GM19463 (cell line): ENCODE results near the gene FAM90A26.
"Not testable (repeated sequence)": the region's sequence is repeated elsewhere in the genome, so short reads cannot be mapped to it uniquely, and the experiment has no call there.

Experiments used
- ATAC-seq: cut with Tn5 transposase; IDR thresholded peaks from one replicate; pipeline ENCODE4 v1.9.1; 2021; ENCODE audit warnings: mild to moderate bottlenecking, moderate library complexity; ENCODE audit not compliant: unreplicated experiment

Gene FAM90A26

DNA sequence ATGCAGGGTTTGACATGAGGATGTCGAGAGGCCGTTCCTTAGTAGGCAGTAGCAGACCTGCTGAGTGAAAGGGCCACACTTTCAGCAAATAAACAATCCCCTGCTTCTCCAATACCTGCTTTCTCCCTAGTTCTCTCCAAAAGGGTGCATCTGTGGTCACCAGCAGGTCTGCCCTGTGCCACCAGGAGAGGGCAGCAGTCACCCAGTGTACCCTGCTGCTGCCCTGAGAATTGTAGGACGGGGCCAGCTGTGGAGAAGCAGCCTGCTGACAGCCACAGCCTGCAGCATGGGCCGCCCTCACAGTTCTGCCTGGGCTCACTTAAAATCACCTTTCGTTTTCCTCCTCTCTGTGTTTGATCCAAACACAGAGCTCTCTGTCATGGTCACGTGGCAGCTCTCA lies 11.8 kb upstream of the FAM90A26 start:
- ATAC-seq = not testable (repeated sequence)

DNA sequence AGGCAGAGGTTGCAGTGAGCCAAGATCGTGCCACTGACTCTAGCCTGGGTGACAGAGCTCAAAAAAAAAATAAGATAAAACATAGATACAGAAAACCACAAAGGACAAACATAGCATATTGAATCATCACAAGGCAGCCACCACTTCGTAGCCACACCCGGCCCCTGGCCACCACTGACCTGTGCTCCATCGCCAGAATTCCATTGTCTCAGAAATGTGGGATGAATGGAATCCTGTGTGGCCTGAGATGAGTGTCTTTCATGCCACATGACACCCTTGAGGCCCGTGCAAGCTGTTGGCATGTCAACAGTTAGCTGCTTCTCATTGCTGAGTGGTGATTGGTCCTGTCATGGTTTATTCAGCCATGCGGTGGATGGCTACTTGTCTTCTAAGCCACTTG lies 10.2 kb upstream of the FAM90A26 start:
- not testable (repeated sequence) for ATAC-seq

DNA sequence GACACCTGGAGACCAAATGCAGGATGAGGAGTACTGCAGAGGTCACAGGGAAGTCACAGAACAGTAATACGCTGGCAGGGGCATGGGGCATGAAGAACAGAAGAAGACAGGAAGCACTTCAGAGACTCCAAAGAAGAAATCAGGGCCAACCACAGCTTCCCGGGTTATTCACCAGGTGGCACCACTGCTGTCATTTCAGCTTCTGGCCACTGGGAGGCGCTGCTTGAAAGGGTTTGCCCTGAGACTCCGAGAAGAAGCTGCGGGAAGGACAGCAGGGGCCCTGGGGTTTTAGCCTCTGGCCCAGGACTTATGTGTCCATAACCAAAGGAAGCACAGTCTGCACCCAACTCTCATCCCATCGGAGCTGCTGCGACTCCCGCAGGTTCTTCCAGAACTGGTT lies 4.2 kb upstream of the FAM90A26 start:
- ATAC-seq = not testable (repeated sequence)

DNA sequence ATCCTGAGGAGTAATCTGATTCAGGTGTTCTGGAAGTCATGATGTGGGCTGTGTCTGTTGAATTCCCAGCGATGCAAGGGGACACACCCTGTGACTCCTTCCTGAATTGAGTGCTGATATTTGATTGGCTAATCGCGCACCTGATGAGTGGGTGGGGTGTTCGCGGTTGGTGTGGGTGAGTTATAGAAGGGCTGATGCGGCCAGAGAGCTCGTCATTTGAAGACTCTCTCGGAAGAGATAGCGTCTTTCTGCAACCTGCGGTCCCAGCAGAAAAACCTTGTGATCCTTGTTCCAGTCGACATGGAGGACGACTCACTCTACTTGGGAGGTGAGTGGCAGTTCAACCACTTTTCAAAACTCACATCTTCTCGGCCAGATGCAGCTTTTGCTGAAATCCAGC lies 40.1 kb downstream of the FAM90A26 start, which contains the start of gene USP17L10:
Gene USP17L10, plus strand, starts transcription at position 301 of the 400 bp plus-strand sequence. Its CDS starts 0 bp downstream, at position 301.
- not testable (repeated sequence) for ATAC-seq

DNA sequence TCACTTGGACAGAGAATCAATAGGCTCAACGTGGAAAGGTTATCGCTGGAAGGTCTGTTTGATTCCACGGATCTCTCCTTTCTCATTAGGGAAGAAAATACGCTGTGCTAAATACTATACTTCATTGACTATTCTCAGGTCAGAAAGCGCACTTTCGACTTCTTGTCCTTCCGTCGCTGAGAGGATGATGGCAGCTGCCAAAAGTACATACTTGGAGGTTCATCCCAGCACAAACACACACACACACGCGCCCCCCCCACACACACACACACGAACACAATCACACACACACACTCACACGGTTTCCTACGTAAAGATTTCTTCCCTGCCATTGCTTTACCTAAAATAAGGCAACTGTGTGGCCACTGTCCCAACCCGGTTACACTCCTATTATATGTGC lies 44.5 kb downstream of the FAM90A26 start:
- ATAC-seq = not testable (repeated sequence)

DNA sequence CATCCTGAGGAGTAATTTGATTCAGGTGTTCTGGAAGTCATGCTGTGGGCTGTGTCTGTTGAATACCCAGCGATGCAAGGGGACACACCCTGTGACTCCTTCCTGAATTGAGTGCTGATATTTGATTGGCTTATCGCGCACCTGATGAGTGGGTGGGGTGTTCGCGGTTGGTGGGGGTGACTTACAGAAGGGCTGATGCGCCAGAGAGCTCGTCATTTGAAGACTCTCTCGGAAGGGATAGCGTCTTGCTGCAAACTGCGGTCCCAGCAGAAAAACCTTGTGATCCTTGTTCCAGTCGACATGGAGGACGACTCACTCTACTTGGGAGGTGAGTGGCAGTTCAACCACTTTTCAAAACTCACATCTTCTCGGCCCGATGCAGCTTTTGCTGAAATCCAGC lies 44.9 kb downstream of the FAM90A26 start, which contains the start of gene USP17L11:
Gene USP17L11, plus strand, starts transcription at position 301 of the 400 bp plus-strand sequence. Its CDS starts 0 bp downstream, at position 301.
- not testable (repeated sequence) for ATAC-seq

DNA sequence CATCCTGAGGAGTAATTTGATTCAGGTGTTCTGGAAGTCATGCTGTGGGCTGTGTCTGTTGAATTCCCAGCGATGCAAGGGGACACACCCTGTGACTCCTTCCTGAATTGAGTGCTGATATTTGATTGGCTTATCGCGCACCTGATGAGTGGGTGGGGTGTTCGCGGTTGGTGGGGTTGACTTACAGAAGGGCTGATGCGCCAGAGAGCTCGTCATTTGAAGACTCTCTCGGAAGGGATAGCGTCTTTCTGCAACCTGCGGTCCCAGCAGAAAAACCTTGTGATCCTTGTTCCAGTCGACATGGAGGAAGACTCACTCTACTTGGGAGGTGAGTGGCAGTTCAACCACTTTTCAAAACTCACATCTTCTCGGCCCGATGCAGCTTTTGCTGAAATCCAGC lies 49.6 kb downstream of the FAM90A26 start, which contains the start of gene USP17L12:
Gene USP17L12, plus strand, starts transcription at position 301 of the 400 bp plus-strand sequence. Its CDS starts 0 bp downstream, at position 301.
- not testable (repeated sequence) for ATAC-seq

DNA sequence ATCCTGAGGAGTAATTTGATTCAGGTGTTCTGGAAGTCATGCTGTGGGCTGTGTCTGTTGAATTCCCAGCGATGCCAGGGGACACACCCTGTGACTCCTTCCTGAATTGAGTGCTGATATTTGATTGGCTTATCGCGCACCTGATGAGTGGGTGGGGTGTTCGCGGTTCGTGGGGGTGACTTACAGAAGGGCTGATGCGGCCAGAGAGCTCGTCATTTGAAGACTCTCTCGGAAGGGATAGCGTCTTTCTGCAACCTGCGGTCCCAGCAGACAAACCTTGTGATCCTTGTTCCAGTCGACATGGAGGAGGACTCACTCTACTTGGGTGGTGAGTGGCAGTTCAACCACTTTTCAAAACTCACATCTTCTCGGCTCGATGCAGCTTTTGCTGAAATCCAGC lies 54.4 kb downstream of the FAM90A26 start, which contains the start of gene USP17L13:
Gene USP17L13, plus strand, starts transcription at position 301 of the 400 bp plus-strand sequence. Its CDS starts 0 bp downstream, at position 301.
- ATAC-seq = not testable (repeated sequence)
